GM23248 (cell line): ENCODE results near the gene BNIP5.

Experiments
- EZH2 ChIP-seq: fragments of 200-600 bp; sonication (generic); IDR thresholded peaks from 2 replicates; pipeline ENCODE4 v1.6.1; 2018; ENCODE audit warnings: antibody characterized with exemption, mild to moderate bottlenecking; ENCODE audit not compliant: insufficient read depth, poor library complexity, severe bottlenecking
- EZH2phosphoT487 ChIP-seq: fragments of 200-600 bp; sonication (generic); IDR thresholded peaks from 2 replicates; pipeline ENCODE4 v1.6.1; 2018; ENCODE audit warnings: antibody characterized with exemption, moderate library complexity, mild to moderate bottlenecking, low read depth; ENCODE audit not compliant: insufficient read depth

DNA sequence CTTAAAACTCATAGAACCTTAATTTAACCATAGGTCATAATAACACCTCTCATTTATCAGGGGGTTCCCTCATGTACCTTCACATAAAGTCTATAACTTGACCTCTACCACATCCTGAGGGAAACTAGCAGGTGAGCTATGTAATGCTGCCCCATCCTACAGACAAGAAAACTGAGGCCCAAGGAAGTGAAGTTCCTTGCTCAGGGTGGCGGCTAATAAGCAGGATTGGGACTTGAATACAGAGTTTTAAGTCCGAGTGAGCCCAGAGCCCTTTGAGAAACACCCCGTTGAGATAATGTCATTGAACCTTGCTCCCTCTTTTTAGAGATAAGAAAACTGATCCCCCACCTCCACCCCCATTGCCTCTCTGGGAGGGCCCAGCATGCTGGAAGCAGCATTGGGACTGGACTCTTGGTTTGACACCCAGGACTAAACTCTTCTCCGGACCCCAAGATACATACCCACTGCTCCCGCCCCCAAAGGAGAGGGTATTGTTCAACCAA is 429 bp downstream of the BNIP5 start:
- TF ChIP-seq EZH2phosphoT487: no peak
- no peak for TF ChIP-seq EZH2
